HS-5 (cell line): Measurements from ENCODE around the gene SNX18.
"Not testable (repeated sequence)": the region's sequence is repeated elsewhere in the genome, so short reads cannot be mapped to it uniquely, and the experiment has no call there.

ENCODE experiments used
- DNase-seq: peaks from one replicate; pipeline ENCODE4 v3.0.0-alpha.2; 2012; ENCODE audit warnings: low read depth

The SNX18 gene

GRCh38 chr5:54519509-54519876 is 1.9 kb downstream of the SNX18 start:
- no peak for DNase-seq

- DNase-seq, result no peak
Measured at GRCh38 chr5:54520438-54520846, 2.9 kb downstream of the SNX18 start.

- no peak for DNase-seq
Measured at GRCh38 chr5:54520940-54521339, 3.4 kb downstream of the SNX18 start.

GRCh38 chr5:54521856-54522479 is 4.4 kb downstream of the SNX18 start:
- no peak for DNase-seq

GRCh38 chr5:54523534-54523933 is 6.0 kb downstream of the SNX18 start:
- no peak for DNase-seq

- no peak for DNase-seq
Measured at GRCh38 chr5:54524082-54524481, 6.5 kb downstream of the SNX18 start.

GRCh38 chr5:54524704-54525103 is 7.1 kb downstream of the SNX18 start:
- no peak for DNase-seq

- DNase-seq, result no peak
Measured at GRCh38 chr5:54525261-54525660, 7.7 kb downstream of the SNX18 start.

- no peak for DNase-seq
Measured at GRCh38 chr5:54525692-54526091, 8.1 kb downstream of the SNX18 start.

GRCh38 chr5:54526604-54527288 is 9.2 kb downstream of the SNX18 start:
- DNase-seq, result no peak

GRCh38 chr5:54528633-54529209 is 11.2 kb downstream of the SNX18 start:
- DNase-seq, result no peak

GRCh38 chr5:54529565-54529964 is 12.0 kb downstream of the SNX18 start:
- DNase-seq, result no peak

- no peak for DNase-seq
Measured at GRCh38 chr5:54531546-54531945, 14.0 kb downstream of the SNX18 start.

GRCh38 chr5:54533541-54534190 is 16.1 kb downstream of the SNX18 start:
- DNase-seq, result no peak

GRCh38 chr5:54534191-54535004 is 16.8 kb downstream of the SNX18 start:
- no peak for DNase-seq

GRCh38 chr5:54535149-54535844 is 17.7 kb downstream of the SNX18 start:
- DNase-seq, result no peak

GRCh38 chr5:54536375-54536774 is 18.8 kb downstream of the SNX18 start:
- DNase-seq, result not testable (repeated sequence)

- DNase-seq, result not testable (repeated sequence)
Measured at GRCh38 chr5:54536861-54537260, 19.3 kb downstream of the SNX18 start.

GRCh38 chr5:54537725-54538124 is 20.2 kb downstream of the SNX18 start:
- no peak for DNase-seq

- no peak for DNase-seq
Measured at GRCh38 chr5:54538156-54538555, 20.6 kb downstream of the SNX18 start.

GRCh38 chr5:54539001-54539400 is 21.4 kb downstream of the SNX18 start:
- DNase-seq, result no peak

- DNase-seq, result no peak
Measured at GRCh38 chr5:54540286-54540685, 22.7 kb downstream of the SNX18 start.
